ENCODE results near the gene FRS3. TPM values are rescaled to one million over a fixed set of nuclear protein-coding genes. Genes with fewer than 3 reads are reported as not detected.

The FRS3 gene
- total RNA-seq, 1 donor from 2014 or later = 5.3 TPM

DNA sequence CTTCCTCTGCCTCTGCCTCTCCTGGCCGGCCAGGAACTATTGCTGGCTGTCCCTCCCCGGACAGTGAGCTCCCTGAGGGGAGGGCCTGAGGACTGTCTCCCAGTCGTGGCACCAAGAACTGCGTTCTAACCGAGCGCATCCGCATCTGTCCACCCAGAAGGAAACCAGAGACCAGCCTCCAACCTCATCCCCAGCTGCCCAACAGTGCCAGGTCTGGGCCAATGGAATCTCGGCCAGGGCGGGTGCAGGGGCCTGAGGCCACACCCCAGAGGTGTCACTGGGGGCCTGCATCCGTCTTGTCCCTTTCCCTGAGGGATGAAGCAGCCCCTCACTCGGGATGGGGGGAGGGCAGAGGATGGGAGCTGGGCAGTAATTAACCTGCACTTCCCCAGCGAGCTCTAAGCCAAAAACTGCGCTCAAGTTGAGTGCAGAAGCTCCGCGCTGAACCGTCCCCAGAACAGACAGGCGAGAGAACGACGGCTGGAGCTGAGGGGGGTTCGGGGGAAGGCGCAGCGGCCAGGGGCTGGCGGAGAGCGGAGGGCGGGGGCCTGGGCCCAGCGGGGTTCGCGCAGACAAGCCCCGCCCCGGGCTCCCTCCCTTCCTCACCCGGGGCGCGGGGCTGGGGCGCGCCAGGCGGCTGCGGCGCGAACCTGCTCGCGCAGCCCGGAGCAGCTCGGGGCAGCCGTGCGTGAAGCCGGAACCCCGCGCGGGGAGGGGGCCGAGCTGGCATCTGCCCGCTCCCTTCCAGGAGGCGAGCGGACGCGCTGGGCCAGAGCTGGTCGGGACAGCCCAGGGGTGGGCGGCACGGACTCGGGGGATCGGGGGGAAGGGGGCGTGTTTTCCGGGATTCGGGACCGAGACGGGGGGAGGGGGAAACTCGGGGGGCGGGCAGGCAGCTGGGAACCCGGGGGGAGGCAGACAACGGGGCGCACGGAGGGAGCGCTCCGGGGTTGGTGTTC is 45.7 kb downstream of the FRS3 start:
- intact Hi-C loops (cut with micrococcal nuclease) = no loop called here
- peaks cover 62% of the 10 kb centered on the region for H3K4me1 ChIP-seq
- DNase-seq = peak; percentile 81
- H3K4me3 ChIP-seq = peak overlapping the region; percentile 99
- TF ChIP-seq, protein P1, sequence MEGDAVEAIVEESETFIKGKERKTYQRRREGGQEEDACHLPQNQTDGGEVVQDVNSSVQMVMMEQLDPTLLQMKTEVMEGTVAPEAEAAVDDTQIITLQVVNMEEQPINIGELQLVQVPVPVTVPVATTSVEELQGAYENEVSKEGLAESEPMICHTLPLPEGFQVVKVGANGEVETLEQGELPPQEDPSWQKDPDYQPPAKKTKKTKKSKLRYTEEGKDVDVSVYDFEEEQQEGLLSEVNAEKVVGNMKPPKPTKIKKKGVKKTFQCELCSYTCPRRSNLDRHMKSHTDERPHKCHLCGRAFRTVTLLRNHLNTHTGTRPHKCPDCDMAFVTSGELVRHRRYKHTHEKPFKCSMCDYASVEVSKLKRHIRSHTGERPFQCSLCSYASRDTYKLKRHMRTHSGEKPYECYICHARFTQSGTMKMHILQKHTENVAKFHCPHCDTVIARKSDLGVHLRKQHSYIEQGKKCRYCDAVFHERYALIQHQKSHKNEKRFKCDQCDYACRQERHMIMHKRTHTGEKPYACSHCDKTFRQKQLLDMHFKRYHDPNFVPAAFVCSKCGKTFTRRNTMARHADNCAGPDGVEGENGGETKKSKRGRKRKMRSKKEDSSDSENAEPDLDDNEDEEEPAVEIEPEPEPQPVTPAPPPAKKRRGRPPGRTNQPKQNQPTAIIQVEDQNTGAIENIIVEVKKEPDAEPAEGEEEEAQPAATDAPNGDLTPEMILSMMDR (IDR thresholded peaks at IDR 0.05; ENCODE audit: borderline replicate concordance) = no peak
- H3K27me3 ChIP-seq (ENCODE audit: low read depth) = no peaks in the 10 kb centered on the region
- H3K27ac ChIP-seq (replicated peaks) = peak overlapping the region; percentile 100
- no peaks in the 10 kb centered on the region for H3K36me3 ChIP-seq
- no peaks in the 10 kb centered on the region for H3K9me3 ChIP-seq (replicated peaks)

DNA sequence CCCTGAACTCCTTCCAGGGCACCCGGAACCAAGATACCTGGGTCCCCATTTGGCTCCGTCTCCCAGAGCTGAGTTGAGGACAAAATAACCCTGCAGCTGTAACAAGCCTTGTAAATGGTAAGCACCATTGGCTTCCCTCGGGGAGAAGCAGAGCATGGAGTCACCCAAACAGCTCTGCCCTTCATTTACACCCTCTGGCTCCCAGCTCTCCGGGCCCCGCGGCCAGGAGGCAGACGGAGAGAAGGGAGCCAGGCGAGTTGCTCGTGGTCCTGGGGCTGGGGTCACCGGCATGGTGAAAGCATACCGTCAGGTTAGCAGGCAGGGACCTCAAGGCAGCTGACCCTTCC is 46.4 kb downstream of the FRS3 start:
- H3K4me3 ChIP-seq = peak overlapping the region; percentile 99
- H3K9me3 ChIP-seq (replicated peaks) = no peaks in the 10 kb centered on the region
- H3K36me3 ChIP-seq = no peaks in the 10 kb centered on the region
- intact Hi-C loops (cut with micrococcal nuclease) = no loop called here
- peak overlapping the region; percentile 100 for H3K27ac ChIP-seq (replicated peaks)
- no peaks in the 10 kb centered on the region for H3K27me3 ChIP-seq (ENCODE audit: low read depth)
- TF ChIP-seq, protein P1 (IDR thresholded peaks at IDR 0.05; ENCODE audit: borderline replicate concordance) = no peak
- DNase-seq = no peak
- peaks cover 68% of the 10 kb centered on the region for H3K4me1 ChIP-seq

DNA sequence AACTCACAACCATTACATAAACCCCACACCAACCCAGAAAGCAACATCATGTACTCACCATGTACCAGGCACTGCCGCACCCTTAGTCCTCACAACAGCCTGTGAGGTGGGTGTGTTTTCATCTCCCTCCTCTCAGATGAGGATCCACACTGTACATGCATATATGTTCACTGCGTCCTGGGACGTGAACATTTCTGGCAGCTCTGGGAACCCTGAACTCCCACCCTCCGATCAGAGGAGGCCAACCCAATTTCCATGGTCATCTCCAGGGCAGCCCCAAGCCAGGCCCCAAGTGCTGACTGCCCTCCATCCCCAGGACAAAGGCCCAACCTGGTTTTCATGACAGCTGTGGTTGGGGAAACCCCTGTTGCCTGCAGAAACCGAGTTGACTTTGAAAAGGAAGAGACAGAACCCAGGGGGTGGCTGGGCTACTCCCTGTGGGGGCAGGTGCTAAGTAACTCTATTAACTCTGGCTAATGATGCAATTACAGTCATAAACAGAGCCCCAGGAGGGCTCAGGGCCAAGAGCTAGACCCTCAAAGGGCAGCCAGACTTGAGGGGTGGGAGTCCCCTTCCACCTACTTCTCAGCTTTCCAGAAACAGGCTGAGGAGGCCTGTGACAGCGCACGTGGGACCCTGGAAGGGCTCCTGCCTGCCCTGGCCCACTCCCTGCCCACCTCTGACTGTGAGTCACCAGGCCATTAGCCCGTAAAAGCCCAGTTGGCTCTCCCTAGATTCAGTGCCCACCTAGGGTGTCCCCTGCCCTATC is 46.9 kb downstream of the FRS3 start:
- Histone ChIP-seq H3K4me1 (peaks cover 74% of the 10 kb centered on the region), H3K4me3 (peak overlapping the region; percentile 99), H3K9me3 (replicated peaks) (no peaks in the 10 kb centered on the region), H3K27me3 (ENCODE audit: low read depth) (no peaks in the 10 kb centered on the region), H3K36me3 (no peaks in the 10 kb centered on the region), H3K27ac (replicated peaks) (peak overlapping the region; percentile 100)
- TF ChIP-seq, protein P1 (IDR thresholded peaks at IDR 0.05; ENCODE audit: borderline replicate concordance) = no peak
- intact Hi-C loops (cut with micrococcal nuclease) = no loop called here
- no peak for DNase-seq

DNA sequence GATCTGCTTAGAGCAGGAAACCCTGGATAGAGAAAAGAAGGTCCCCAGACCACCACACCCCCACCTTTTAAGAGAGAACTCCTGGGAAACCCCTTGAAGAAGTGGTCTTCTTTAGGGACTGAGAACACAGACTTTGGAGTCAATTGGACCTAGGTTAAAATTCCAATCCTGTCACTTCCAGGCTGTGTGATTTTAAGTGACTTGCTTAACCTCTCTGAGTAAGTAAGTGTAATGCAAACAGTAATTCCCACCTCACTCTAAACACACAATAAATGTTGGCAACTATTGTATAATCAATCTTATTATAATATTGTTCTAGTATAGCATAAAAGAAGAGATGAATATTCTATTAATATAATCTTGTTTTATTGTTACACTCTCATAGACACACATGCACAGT is 47.6 kb downstream of the FRS3 start:
- no peaks in the 10 kb centered on the region for H3K27me3 ChIP-seq (ENCODE audit: low read depth)
- peaks cover 80% of the 10 kb centered on the region for H3K4me1 ChIP-seq

DNA sequence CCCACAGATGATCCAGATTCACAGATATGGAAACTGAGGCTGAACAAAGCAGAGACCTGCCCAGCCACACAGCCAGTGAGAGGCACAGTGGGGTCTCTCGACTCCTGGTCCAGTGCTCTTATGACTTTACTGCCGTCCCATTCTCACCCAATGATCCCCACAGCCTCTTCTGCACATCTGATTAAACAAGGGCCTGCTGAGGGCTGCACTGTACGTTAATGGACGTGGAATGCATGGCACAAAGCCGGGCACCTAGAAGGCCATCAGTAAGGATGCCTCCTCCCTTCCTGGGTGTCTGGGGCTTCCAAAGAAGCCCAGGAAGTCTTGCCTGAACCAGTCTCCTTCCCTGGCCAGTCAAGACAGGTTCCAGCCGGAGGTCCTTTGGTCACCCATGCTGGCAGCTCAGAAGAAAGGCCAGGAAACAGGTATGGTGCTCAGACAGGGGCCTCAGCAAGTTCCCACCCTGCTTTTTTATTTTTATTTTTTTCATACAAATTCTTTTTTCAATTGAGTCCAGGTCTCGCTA is 48.1 kb downstream of the FRS3 start:
- DNase-seq = no peak
- TF ChIP-seq, protein P1 (IDR thresholded peaks at IDR 0.05; ENCODE audit: borderline replicate concordance) = no peak
- Histone ChIP-seq H3K27ac (replicated peaks) (peak overlapping the region; percentile 33), H3K9me3 (replicated peaks) (no peaks in the 10 kb centered on the region), H3K36me3 (no peaks in the 10 kb centered on the region), H3K4me3 (no peak overlapping the region), H3K27me3 (ENCODE audit: low read depth) (no peaks in the 10 kb centered on the region), H3K4me1 (peaks cover 85% of the 10 kb centered on the region)
- intact Hi-C loops (cut with micrococcal nuclease) = no loop called here

More for the DNA sequence above, 47.6 kb downstream of the FRS3 start:
- Histone ChIP-seq H3K27ac (replicated peaks) (no peak overlapping the region), H3K4me3 (peak overlapping the region; percentile 99), H3K36me3 (no peaks in the 10 kb centered on the region), H3K9me3 (replicated peaks) (no peaks in the 10 kb centered on the region)
- intact Hi-C loops (cut with micrococcal nuclease) = no loop called here
- TF ChIP-seq, protein P1 (IDR thresholded peaks at IDR 0.05; ENCODE audit: borderline replicate concordance) = no peak
- DNase-seq = no peak

Measured in left ventricle myocardium inferior (tissue), 1 donor.